HG03565 (cell line): Measurements from ENCODE around the gene VAV3.

Experiments
- ATAC-seq: cut with Tn5 transposase; IDR thresholded peaks from one replicate; pipeline ENCODE4 v1.9.1; 2021; ENCODE audit warnings: mild to moderate bottlenecking, moderate library complexity; ENCODE audit not compliant: unreplicated experiment

The VAV3 gene

DNA sequence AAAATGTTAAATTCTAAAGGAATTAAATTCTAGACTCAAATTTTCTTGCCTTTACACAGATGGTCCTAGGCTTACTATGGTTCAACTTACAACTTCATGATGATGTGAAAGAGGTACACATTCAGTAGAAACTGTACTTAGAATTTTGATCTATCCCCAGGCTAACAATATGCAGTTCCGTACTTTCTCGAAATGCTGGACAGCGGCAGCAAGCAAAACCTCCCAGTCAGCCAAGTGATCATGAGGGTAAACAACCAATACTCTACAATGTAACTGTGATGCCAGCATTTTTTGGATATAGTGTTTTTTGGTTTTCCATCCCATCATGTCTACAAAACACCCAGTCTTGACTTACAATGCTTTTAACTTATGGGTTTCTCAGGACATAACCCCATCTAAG is 25.7 kb downstream of the VAV3 start:
- no peak for ATAC-seq

GRCh38 chr1:107936498-107937481 is 28.2 kb downstream of the VAV3 start:
- peak; percentile 27 for ATAC-seq

GRCh38 chr1:107935396-107936064 is 29.4 kb downstream of the VAV3 start:
- ATAC-seq, result peak; percentile 89

GRCh38 chr1:107934578-107934977 is 30.4 kb downstream of the VAV3 start:
- peak; percentile 24 for ATAC-seq

- ATAC-seq, result no peak
Observed at GRCh38 chr1:107933736-107934135, 31.2 kb downstream of the VAV3 start.

DNA sequence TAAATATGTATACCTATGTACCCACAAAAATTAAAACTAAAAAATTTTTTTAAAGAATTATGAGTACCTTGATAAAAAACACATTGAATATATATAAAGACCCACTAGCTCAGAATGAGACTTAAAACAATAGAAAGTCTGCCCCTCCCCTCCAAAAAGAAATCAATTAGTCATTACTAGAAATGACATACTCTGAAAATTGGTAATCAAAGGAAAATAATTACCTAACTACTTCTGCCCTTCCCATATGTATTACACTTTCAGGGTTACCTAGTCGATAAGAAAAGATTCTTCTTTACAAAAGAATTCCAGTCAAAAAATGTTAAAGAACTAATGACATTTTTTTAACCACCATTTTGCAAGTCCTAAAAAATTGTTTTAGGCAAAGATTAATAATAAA is 34.7 kb downstream of the VAV3 start:
- no peak for ATAC-seq

DNA sequence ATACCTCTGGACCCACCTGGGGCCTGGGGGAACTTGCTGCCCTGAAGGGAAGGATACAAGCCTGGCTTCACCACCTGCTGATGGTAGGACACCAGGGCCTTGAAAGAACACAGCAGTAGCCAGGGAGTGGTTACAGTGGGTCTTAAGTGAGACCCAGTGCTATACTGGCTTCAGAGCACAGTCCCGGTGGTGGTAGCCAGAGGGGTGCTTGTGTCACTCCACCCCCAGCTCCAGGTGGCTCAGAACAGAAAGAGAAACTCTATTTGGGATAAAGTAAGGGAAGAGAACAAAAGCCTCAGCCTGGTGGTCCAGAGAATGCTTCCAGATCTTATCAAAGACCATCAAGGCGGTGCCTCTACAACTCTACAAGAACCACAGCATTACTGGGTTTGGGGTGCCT is 37.2 kb downstream of the VAV3 start:
- ATAC-seq, result no peak

- ATAC-seq, result no peak
Observed at GRCh38 chr1:107926436-107927080, 38.4 kb downstream of the VAV3 start.

DNA sequence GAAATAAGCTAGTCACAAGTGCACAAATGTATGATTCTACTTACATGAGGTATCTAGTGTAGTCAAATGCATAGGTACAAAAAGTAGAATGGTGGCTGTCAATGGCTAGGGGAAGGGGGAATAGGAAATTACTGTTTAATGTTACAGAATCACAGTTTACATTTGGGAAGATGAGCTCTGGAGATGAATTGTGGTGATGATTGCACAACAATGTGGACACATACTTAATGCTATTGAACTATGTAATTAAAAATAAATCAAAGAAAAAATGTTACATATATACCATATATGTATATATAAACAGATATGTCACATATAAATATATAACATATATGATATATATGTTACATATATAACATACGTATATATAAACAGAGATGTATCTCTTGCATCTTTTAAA is 39.4 kb downstream of the VAV3 start:
- no peak for ATAC-seq

DNA sequence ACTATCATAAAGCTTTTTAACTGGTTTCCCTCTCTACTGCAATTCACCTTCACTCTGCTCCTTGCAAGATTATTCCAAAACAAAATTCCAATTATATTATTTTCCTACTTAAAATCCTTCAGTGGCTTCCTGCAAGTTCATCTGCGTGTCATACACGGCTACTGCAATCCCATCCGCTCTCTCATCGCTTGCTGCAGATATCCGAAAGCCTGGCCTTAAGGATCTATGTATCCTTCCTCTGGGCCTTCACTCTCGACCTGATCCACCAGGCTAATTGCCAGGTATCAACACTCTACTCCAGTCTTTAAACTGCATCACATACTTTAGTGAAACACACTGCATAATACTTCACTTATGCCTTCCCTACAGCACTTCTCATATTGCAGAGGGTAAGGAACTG is 44.0 kb downstream of the VAV3 start:
- ATAC-seq, result no peak

DNA sequence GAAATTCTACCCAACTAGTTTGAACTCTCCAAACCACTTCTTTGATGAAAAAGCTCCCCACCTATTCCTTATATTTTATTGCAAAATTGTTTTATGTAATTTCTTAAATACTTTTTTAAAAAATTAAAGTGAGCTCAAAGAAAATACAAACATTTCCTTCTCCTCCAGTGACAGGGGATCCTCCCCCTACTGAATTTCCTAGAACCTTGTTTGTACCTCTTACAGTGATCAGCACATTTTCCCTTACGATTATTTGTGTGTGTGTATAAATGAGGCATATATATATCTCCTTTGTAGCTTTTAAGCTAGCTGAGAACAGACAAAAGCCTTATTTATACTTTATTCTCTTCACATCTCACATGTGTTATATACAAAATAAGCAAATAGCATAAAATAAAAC is 44.4 kb downstream of the VAV3 start:
- ATAC-seq, result no peak

GRCh38 chr1:107919953-107920352 is 45.0 kb downstream of the VAV3 start:
- no peak for ATAC-seq

DNA sequence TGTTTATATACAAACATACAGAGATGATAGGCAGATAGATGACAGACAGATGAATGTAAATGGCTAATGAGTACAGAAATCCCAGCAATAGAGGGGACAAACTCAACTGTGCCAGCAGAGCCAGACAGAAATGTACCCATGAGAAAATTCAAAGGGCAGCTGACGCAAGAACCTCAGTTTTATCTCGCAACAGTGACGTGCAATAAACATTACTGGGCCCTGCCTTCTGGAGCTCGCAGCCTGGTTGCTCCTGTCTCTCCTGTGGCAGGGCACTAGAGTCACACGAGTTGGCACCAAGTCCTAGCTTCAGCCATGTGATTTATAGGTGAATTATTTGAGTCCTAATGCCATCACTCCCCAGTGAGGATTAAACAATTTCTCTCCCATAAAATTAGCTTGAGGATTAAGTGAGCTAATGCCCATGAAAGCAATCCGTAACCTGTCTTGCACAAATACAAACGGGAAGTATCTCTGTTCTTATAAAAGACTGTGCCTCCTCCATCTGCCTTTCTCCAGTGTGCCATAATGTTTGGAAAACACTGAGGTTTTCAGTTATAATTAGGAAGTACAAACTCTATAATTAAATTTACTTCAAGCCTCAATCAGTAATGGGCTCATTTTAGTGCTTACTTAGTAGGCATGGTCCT is 50.7 kb downstream of the VAV3 start:
- ATAC-seq, result no peak

DNA sequence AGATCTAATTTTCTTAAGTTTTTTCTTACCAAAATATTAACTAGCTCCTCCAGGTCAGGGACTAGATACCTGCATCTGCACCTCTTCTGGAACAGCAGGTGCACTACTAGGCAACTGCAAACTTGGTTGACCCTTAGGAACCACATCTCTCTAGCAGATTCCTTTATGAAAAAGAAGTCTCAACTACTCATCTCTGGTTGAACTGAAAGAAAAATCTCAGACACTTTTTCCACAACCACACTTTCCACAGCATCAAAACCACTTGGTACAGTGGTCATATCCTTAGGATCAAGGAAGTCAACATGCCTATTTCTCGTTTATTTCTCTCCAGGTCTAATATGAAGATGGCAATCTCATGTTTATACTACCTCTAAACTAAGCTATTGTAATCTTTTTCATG is 52.3 kb downstream of the VAV3 start:
- no peak for ATAC-seq

DNA sequence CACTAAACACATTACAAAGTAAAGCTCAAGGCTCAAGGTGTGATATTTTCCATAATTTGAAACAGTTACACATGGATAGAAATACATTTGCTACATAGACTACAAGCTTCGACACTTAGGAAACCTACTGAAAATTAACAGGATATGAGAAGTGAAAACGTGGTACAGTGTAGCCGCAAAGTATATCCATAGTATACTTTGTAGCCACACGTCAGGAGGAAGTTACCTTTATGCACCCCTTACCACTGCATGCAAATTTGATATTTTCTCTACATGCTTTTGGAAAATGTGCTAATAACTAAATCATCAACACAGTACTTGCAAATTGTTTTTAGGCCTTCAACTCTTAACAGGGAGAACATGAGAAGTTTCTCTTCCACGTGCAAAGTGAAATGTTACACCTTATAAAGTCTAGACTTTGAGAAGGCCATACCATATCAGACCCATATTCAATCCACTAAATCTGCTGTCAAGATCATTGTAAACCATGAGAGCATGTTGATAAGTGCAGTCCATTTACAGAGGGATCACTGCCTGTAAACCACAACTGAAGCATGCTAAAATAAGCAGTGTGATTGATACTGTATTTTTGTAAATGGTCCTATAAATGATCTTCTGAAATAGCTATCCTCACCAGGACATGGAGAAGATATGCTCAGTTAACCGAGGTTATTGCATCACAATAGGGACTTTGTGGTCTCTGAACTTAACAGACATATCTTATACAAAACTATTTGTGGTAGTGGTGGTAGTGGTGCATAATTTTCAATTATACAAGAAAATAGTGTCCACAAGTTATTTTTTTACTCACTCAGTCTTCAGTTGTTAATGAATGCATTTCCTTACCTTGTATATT is 64.7 kb downstream of the VAV3 start:
- no peak for ATAC-seq

DNA sequence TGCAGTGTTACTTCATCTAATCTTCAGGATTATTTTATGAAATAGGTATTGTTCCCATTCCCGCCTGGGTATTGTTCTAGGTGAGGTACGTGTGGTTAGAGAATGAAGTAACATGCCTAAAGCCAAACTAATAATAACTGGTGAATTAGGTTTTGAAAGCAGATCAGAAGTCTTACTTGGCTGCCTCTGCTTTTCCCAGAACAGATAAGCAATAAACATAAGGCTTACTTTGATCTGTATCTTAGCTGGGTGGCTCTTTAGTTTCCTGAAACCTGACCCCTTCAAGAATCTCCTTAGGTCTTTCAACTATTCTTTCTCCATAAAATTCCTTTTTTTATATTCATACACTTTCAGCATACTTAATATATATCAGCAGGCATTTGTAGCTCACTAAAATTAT is 65.3 kb downstream of the VAV3 start:
- no peak for ATAC-seq

DNA sequence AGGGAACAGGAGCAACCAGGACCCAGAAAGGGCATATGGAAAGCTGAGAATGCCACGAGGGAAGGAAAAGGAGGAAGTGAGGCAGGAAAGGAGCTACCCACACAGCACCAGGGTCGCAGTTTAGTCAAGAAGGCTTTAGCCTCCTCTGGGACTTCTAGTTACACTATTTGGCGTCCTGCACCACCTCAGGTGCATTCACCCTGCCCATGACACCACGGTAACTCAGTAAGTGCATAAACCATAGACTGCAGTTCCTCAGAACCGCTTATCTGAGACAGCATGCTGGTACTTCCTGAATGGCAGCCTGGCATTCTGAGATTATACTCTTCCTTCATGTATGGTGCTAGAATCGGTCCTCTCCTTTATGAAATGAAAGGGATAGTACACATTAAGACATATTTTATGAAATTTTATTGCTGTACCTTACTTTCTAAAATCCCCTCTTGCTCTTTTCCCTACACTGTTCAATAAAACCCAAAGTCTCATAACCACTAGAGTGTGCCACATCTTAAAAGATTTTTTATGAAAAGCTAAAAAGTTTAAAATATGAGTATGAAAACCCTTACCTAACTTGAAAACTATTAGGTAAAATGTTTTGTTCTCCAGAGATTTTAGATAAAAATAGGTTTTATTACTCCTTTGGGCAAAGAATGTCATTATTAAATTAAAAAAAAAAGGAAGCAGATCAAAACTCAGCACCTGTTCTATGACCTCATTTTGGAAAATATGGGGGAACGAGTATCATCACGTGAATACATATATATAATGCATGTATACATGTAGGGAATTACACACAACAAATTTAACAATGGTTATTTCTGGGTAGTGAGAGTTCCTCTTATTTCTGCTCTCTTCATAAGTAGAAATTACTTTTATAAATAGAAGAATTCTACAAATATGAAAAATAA is 67.3 kb downstream of the VAV3 start:
- ATAC-seq, result no peak

- ATAC-seq, result no peak
Observed at GRCh38 chr1:107896936-107897335, 68.0 kb downstream of the VAV3 start.

- no peak for ATAC-seq
Observed at GRCh38 chr1:107896401-107896800, 68.6 kb downstream of the VAV3 start.
